ENCODE data around the gene ZNRF3. TPM values are rescaled to one million over a fixed set of nuclear protein-coding genes. Genes with fewer than 3 reads are reported as not detected.

Gene ZNRF3
- polyA plus RNA-seq, 1 of the 3 experiments (the other 2 are of a cell fraction) = 4.2 TPM

GRCh38 chr22:28883657-28883916 is 215 bp downstream of the ZNRF3 start (continued):
- TF ChIP-seq REST (IDR thresholded peaks at IDR 0.05; ENCODE audit: low read depth, low read length) = no peak
- no peak for TF ChIP-seq TAF1 (IDR thresholded peaks at IDR 0.05; ENCODE audit: borderline replicate concordance, low read depth, low read length)

DNA sequence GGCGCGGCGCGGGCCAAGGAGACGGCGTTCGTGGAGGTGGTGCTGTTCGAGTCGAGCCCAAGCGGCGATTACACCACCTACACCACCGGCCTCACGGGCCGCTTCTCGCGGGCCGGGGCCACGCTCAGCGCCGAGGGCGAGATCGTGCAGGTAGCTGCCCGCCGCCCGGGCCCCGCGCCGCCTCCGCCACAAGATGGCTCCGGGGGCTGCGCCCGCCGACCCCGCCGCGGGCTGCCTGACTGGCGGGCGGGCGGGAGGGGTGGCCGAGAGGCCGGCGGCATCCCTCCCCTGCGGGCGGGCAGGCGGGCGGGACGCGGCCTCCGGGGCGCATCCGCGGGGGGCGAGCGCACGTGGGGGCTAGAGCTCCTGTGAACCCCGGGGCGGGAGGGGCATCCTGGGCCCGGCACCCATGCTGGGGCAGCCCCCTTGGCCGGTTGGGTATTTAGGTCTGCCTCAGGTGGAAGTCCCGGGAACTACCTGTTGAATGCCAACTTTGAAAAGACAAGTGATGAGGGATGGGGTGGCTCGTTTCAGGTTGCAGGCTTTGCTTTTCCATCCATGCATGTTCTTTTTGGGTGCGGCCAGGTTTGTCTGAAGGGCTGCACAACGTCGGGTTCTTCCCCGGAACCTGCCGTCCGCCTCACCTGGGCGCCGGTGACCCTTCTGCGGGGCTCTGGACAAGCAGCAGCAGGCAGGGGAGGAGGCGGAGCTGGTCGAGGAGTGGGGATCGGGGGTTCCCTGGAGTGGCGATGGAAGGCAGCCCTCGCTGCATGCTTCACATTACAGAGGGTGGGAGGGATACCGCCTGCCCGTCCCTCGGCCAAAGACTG is 760 bp downstream of the ZNRF3 start:
- ChIA-PET CTCF (interaction anchor here (0.8 to 2.5 kb wide), 7 partner anchors 10 to 164 kb away, joined by 3 to 15 read pairs (median 4); no protein-coding TSS in a partner anchor), POLR2A (no interaction called here)
- no peaks in the 10 kb centered on the region for H3K36me3 ChIP-seq (replicated peaks in 1 of 2; ENCODE audit: control insufficient read depth in 1 of 2, insufficient read depth in 2 of 2, low read length in 1 of 2)
- H3K4me1 ChIP-seq (ENCODE audit: control insufficient read depth in 1 of 2, insufficient read depth in 2 of 2, low read depth in 1 of 2, low read length in 1 of 2) = peaks cover 14 to 17% of the 10 kb centered on the region in 2 experiments; a peak in 3 of 4 replicates
- peaks cover 40% of the 10 kb centered on the region for H4K20me1 ChIP-seq (ENCODE audit: insufficient read depth)
- H2AFZ ChIP-seq (ENCODE audit: low read depth) = no peak overlapping the region
- H3F3A ChIP-seq (replicated peaks; ENCODE audit: insufficient read depth) = peaks cover 5% of the 10 kb centered on the region
- H3K4me3 ChIP-seq (ENCODE audit: low read depth in 2 of 2, low read length in 1 of 2) = peak overlapping the region; percentile 63 to 76
- H3K9ac ChIP-seq = peak overlapping the region; percentile 52; the same call in 1 of the 2 replicates
- H3K4me2 ChIP-seq = peak overlapping the region; percentile 99
- no peak for TF ChIP-seq RCOR1 (IDR thresholded peaks at IDR 0.05; ENCODE audit: low read length)
- TF ChIP-seq POLR2AphosphoS5 (IDR thresholded peaks at IDR 0.05; ENCODE audit: low read depth, low read length) = no peak
- no peak for TF ChIP-seq EZH2phosphoT487 (IDR thresholded peaks at IDR 0.05; ENCODE audit: borderline replicate concordance, low read depth)
- 0 out of 2 replicates have a peak, but pooled peaks have one; percentile 6 for TF ChIP-seq SMC3 (IDR thresholded peaks at IDR 0.05; ENCODE audit: low read depth, low read length)
- TF ChIP-seq GABPA (IDR thresholded peaks at IDR 0.05; ENCODE audit: low read depth) = no peak
- TF ChIP-seq FOSL2 (IDR thresholded peaks at IDR 0.05; ENCODE audit: borderline replicate concordance, low read depth) = no peak
- TF ChIP-seq MXI1 (IDR thresholded peaks at IDR 0.05; ENCODE audit: low read depth, low read length) = 0 out of 2 replicates have a peak, but pooled peaks have one; percentile 36
- TF ChIP-seq RAD21 (IDR thresholded peaks at IDR 0.05; ENCODE audit: low read length) = no peak
- TF ChIP-seq REST (IDR thresholded peaks at IDR 0.05; ENCODE audit: low read depth, low read length) = no peak
- no peak for TF ChIP-seq CTCF (IDR thresholded peaks at IDR 0.05)
- H3K9me2 ChIP-seq = no peaks in the 10 kb centered on the region
- DNase-seq = peak; percentile 74
- 9% methylated on average over 15 of the region's 78 CpGs for WGBS (ENCODE audit: low lambda C conversion rate)
- H3K79me2 ChIP-seq (ENCODE audit: insufficient read depth) = peaks cover 47% of the 10 kb centered on the region
- peak overlapping the region in 1 of 2 experiments; percentile 29; a peak in 1 of 4 replicates for H3K27ac ChIP-seq (ENCODE audit: low read depth in 2 of 2, low read length in 1 of 2)
- H3K9me3 ChIP-seq = no peaks in the 10 kb centered on the region
- H3K27me3 ChIP-seq (ENCODE audit: insufficient read depth) = no peaks in the 10 kb centered on the region

All from SK-N-SH (cell line).